ENCODE measurements around the gene APOC1.
"Not testable (repeated sequence)": the region's sequence is repeated elsewhere in the genome, so short reads cannot be mapped to it uniquely, and the experiment has no call there.

Gene APOC1

DNA sequence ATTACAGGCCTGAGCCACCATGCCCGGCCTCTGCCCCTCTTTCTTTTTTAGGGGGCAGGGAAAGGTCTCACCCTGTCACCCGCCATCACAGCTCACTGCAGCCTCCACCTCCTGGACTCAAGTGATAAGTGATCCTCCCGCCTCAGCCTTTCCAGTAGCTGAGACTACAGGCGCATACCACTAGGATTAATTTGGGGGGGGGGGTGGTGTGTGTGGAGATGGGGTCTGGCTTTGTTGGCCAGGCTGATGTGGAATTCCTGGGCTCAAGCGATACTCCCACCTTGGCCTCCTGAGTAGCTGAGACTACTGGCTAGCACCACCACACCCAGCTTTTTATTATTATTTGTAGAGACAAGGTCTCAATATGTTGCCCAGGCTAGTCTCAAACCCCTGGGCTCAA lies 4.6 kb upstream of the APOC1 start:
- Histone ChIP-seq H3K27ac (ENCODE audit: low read depth, low read length, poor library complexity, severe bottlenecking) (no peak overlapping the region), H2AFZ (ENCODE audit: low read length) (no peak overlapping the region), H3K9me3 (ENCODE audit: low read length) (no peaks in the 10 kb centered on the region), H3K27me3 (ENCODE audit: insufficient read depth, low read length) (no peaks in the 10 kb centered on the region; the same call in 1 of the 2 replicates), H3K36me3 (ENCODE audit: insufficient read depth, low read length) (no peaks in the 10 kb centered on the region), H3K4me1 (ENCODE audit: insufficient read depth, low read length, severe bottlenecking) (no peaks in the 10 kb centered on the region), H3F3A (ENCODE audit: insufficient read depth, low read length) (no peaks in the 10 kb centered on the region), H3K79me2 (ENCODE audit: insufficient read depth, low read length) (no peaks in the 10 kb centered on the region), H3K9me2 (ENCODE audit: low read depth, low read length) (no peaks in the 10 kb centered on the region), H3K9ac (ENCODE audit: low read length) (no peak overlapping the region), H3K4me3 (ENCODE audit: low read depth, low read length, poor library complexity, severe bottlenecking) (no peak overlapping the region), H4K20me1 (ENCODE audit: insufficient read depth, low read length) (no peaks in the 10 kb centered on the region), H3K4me2 (ENCODE audit: low read length) (no peak overlapping the region)
- TF ChIP-seq, protein P1, sequence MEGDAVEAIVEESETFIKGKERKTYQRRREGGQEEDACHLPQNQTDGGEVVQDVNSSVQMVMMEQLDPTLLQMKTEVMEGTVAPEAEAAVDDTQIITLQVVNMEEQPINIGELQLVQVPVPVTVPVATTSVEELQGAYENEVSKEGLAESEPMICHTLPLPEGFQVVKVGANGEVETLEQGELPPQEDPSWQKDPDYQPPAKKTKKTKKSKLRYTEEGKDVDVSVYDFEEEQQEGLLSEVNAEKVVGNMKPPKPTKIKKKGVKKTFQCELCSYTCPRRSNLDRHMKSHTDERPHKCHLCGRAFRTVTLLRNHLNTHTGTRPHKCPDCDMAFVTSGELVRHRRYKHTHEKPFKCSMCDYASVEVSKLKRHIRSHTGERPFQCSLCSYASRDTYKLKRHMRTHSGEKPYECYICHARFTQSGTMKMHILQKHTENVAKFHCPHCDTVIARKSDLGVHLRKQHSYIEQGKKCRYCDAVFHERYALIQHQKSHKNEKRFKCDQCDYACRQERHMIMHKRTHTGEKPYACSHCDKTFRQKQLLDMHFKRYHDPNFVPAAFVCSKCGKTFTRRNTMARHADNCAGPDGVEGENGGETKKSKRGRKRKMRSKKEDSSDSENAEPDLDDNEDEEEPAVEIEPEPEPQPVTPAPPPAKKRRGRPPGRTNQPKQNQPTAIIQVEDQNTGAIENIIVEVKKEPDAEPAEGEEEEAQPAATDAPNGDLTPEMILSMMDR (IDR thresholded peaks at IDR 0.05; ENCODE audit: low read length) = no peak
- no peak for TF ChIP-seq EZH2 (IDR thresholded peaks at IDR 0.05; ENCODE audit: borderline replicate concordance, low read length)

DNA sequence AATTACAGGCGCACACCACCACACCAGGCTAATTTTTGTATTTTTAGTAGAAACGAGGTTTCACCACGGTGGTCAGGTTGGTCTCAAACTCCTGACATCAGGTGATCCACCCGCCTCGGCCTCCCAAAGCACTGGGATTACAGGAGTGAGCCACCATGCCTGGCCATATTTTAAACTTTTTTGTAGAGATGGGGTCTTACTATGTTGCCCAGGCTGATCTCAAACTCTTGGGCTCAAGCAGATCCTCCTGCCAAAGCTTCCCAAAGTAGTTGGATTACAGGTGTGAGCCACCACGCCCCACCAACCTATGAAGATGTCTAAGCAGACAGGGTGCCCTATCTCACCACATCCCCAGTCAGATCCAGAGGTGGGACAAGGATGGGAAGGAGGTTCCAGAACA lies 2.5 kb upstream of the APOC1 start:
- not testable (repeated sequence) for H3K27ac ChIP-seq (ENCODE audit: low read depth, low read length, poor library complexity, severe bottlenecking); H3K9me3 ChIP-seq (ENCODE audit: low read length); H3F3A ChIP-seq (ENCODE audit: insufficient read depth, low read length); H3K4me2 ChIP-seq (ENCODE audit: low read length); H3K27me3 ChIP-seq (ENCODE audit: insufficient read depth, low read length); H4K20me1 ChIP-seq (ENCODE audit: insufficient read depth, low read length); H3K4me1 ChIP-seq (ENCODE audit: insufficient read depth, low read length, severe bottlenecking); H3K9me2 ChIP-seq (ENCODE audit: low read depth, low read length); H3K9ac ChIP-seq (ENCODE audit: low read length); H3K79me2 ChIP-seq (ENCODE audit: insufficient read depth, low read length); H3K36me3 ChIP-seq (ENCODE audit: insufficient read depth, low read length); H2AFZ ChIP-seq (ENCODE audit: low read length); H3K4me3 ChIP-seq (ENCODE audit: low read depth, low read length, poor library complexity, severe bottlenecking)

DNA sequence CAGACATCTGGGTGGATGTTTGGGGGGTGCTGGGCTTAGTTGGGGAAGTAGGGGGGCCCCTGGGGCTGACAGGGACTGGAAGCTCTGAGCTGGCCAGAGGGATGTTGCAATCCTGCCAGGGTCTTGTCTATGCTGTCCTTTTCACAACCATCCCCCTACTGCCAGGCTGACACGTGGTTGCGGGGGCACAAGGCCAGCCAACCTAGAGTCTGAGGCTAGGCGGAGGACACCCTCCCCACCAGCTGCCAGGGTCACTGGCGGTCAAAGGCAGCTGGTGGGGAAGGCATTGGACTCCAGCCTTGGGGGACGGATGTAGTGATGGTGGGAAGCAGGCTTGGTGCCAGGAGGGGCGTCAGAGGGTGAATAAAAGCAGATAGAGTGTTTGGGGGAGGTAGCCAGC lies 1.6 kb upstream of the APOC1 start:
- no peaks in the 10 kb centered on the region; the same call in 1 of the 2 replicates for H3K27me3 ChIP-seq (ENCODE audit: insufficient read depth, low read length)
- no peaks in the 10 kb centered on the region for H3F3A ChIP-seq (ENCODE audit: insufficient read depth, low read length)
- no peak overlapping the region for H3K27ac ChIP-seq (ENCODE audit: low read depth, low read length, poor library complexity, severe bottlenecking)
- H3K9me2 ChIP-seq (ENCODE audit: low read depth, low read length) = no peaks in the 10 kb centered on the region
- no peaks in the 10 kb centered on the region for H4K20me1 ChIP-seq (ENCODE audit: insufficient read depth, low read length)
- no peak overlapping the region for H3K4me3 ChIP-seq (ENCODE audit: low read depth, low read length, poor library complexity, severe bottlenecking)
- TF ChIP-seq, protein P1 (IDR thresholded peaks at IDR 0.05; ENCODE audit: low read length) = no peak
- no peak for TF ChIP-seq EZH2 (IDR thresholded peaks at IDR 0.05; ENCODE audit: borderline replicate concordance, low read length)
- no peak overlapping the region for H3K4me2 ChIP-seq (ENCODE audit: low read length)
- no peaks in the 10 kb centered on the region for H3K79me2 ChIP-seq (ENCODE audit: insufficient read depth, low read length)
- H3K9ac ChIP-seq (ENCODE audit: low read length) = no peak overlapping the region
- no peaks in the 10 kb centered on the region for H3K9me3 ChIP-seq (ENCODE audit: low read length)
- peaks cover 6% of the 10 kb centered on the region for H3K4me1 ChIP-seq (ENCODE audit: insufficient read depth, low read length, severe bottlenecking)
- no peaks in the 10 kb centered on the region for H3K36me3 ChIP-seq (ENCODE audit: insufficient read depth, low read length)
- no peak overlapping the region for H2AFZ ChIP-seq (ENCODE audit: low read length)

DNA sequence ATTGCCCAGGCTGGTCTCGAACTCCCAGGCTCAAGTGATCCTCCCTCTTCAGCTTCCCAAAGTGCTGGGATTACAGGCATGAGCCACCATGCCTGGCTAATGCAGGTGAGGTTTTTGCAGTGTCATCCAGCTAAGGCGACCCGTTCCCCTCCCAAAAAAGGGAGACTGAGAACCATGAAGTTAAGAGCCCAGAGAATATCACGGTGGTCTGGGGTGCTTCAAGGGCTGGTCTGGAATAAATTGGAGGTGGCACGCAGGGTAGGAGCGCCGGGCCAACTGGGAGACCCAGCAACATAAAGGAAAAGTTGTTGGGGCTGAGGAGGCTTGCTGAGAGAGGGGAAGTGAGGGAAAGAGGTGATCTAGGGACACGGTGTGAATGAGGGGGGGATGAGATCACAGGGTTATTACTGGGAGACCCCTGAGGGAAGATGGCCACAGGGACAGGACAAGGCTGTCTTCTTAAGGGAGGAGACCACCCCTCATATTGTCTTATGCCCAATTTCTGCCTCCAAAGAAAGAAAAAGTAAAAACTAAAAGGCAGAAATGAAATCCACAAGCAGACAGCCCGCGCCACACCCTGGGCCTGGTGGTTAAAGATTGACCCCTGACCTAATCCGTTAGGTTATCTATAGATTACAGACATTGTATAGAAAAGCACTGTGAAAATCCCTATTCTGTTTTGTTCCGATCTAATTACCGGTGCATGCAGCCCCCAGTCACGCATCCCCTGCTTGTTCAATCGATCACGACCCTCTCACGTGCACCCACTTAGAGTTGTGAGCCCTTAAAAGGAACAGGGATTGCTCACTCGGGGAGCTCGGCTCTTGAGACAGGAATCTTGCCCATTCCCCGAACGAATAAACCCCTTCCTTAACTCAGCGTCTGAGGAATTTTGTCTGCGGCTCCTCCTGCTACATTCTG lies 636 bp upstream of the APOC1 start:
- H3K9ac ChIP-seq (ENCODE audit: low read length); H3K79me2 ChIP-seq (ENCODE audit: insufficient read depth, low read length); H3K4me2 ChIP-seq (ENCODE audit: low read length); H3K4me1 ChIP-seq (ENCODE audit: insufficient read depth, low read length, severe bottlenecking); H2AFZ ChIP-seq (ENCODE audit: low read length); H3K27ac ChIP-seq (ENCODE audit: low read depth, low read length, poor library complexity, severe bottlenecking); H3K27me3 ChIP-seq (ENCODE audit: insufficient read depth, low read length); H3F3A ChIP-seq (ENCODE audit: insufficient read depth, low read length); H4K20me1 ChIP-seq (ENCODE audit: insufficient read depth, low read length); H3K4me3 ChIP-seq (ENCODE audit: low read depth, low read length, poor library complexity, severe bottlenecking); H3K9me3 ChIP-seq (ENCODE audit: low read length); H3K9me2 ChIP-seq (ENCODE audit: low read depth, low read length); H3K36me3 ChIP-seq (ENCODE audit: insufficient read depth, low read length): not testable (repeated sequence)
